ENCODE measurements around the gene HS6ST3. TPM values are rescaled to one million over a fixed set of nuclear protein-coding genes. Genes with fewer than 3 reads are reported as not detected.

The HS6ST3 gene
- total and polyA plus RNA-seq, 2 of the 13 experiments (the other 11 are each of a cell fraction or from before 2014, with no cell fraction given), result not detected

DNA sequence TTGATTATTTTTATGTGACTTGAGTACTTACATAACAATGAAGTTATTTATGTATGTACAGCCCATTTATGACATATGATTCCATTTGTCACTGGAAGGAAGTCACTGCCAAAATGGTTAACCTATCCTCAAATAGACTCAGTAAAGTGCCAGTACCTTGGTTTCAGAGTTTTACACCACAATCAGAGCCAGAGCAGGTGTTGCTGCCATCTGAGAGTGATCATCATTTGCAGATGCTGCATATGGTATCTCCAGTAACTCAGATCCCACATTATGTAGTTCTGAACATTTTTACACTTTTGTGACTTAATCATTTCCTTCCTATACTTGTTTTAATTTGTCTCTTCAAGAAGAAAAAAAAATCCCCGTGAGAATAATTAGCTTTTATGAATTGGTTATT lies 313.3 kb downstream of the HS6ST3 start:
- DNase-seq (ENCODE audit: low spot score), result no peak
- 0% methylated on average over 1 of the region's 1 CpG for WGBS (ENCODE audit: low lambda C conversion rate)
- no peaks in the 10 kb centered on the region for H3K9me3 ChIP-seq (ENCODE audit: low read length)
- H3K9ac ChIP-seq (ENCODE audit: insufficient read depth, low read depth, low read length), result no peak overlapping the region
- intact Hi-C loops (cut with micrococcal nuclease; ENCODE audit: unreplicated experiment) (no loop called here), in situ Hi-C loops (cut with HindIII; ENCODE audit: extremely low pct_ligation_motif_present, low pct_unique_long_range_greater_than_20kb) (no loop called here)
- H4K20me1 ChIP-seq (ENCODE audit: insufficient read depth, low read length), result no peaks in the 10 kb centered on the region
- no peak overlapping the region for H3K4me3 ChIP-seq (replicated peaks in 1 of 3; ENCODE audit: insufficient read depth in 1 of 3, low read depth in 2 of 3, low read length in 3 of 3)
- H3K36me3 ChIP-seq (replicated peaks in 1 of 2; ENCODE audit: control insufficient read depth in 1 of 2, insufficient read depth in 2 of 2, low read length in 2 of 2), result no peaks in the 10 kb centered on the region
- no peaks in the 10 kb centered on the region for H3K79me2 ChIP-seq (ENCODE audit: insufficient read depth, low read length)
- TF ChIP-seq TEAD2 (CRISPR knock-in tag; IDR thresholded peaks at IDR 0.05), result no peak
- TF ChIP-seq HMG20A (CRISPR knock-in tag; IDR thresholded peaks at IDR 0.05; ENCODE audit: borderline replicate concordance), result no peak
- no peak for TF ChIP-seq KLF13 (CRISPR knock-in tag; IDR thresholded peaks at IDR 0.05)
- no peak for TF ChIP-seq HOXA9 (CRISPR knock-in tag; IDR thresholded peaks at IDR 0.05; ENCODE audit: borderline replicate concordance)
- no peak for TF ChIP-seq RXRB (CRISPR knock-in tag; IDR thresholded peaks at IDR 0.05; ENCODE audit: borderline replicate concordance)
- no peak for TF ChIP-seq ZSCAN29 (CRISPR knock-in tag; conservative IDR thresholded peaks at IDR 0.05)
- no peak for TF ChIP-seq HES4 (CRISPR knock-in tag; IDR thresholded peaks at IDR 0.05; ENCODE audit: borderline replicate concordance)
- TF ChIP-seq ZNF883 (CRISPR knock-in tag; IDR thresholded peaks at IDR 0.05; ENCODE audit: not compliant biosample characterization), result no peak
- no peak for TF ChIP-seq PHF20 (CRISPR knock-in tag; IDR thresholded peaks at IDR 0.05)
- no peak for TF ChIP-seq ZFP36 (IDR thresholded peaks at IDR 0.05; ENCODE audit: borderline replicate concordance, low read depth, low read length, partially characterized antibody)
- no peak for TF ChIP-seq TOPORS (CRISPR knock-in tag; IDR thresholded peaks at IDR 0.05)
- TF ChIP-seq IRF2 (CRISPR knock-in tag; IDR thresholded peaks at IDR 0.05), result no peak
- no peak for TF ChIP-seq GFI1 (CRISPR knock-in tag; IDR thresholded peaks at IDR 0.05; ENCODE audit: borderline replicate concordance)
- no peak for TF ChIP-seq FOXA1 (IDR thresholded peaks at IDR 0.05)
- TF ChIP-seq FOXA1 (CRISPR knock-in tag; IDR thresholded peaks at IDR 0.05), result no peak
- TF ChIP-seq DDIT3 (CRISPR knock-in tag; IDR thresholded peaks at IDR 0.05), result no peak
- TF ChIP-seq ZHX1 (CRISPR knock-in tag; IDR thresholded peaks at IDR 0.05; ENCODE audit: low read depth), result no peak
- TF ChIP-seq SIN3A (IDR thresholded peaks at IDR 0.05; ENCODE audit: borderline replicate concordance, low read depth, low read length), result no peak
- TF ChIP-seq RNF219 (CRISPR knock-in tag; IDR thresholded peaks at IDR 0.05), result no peak
- ATAC-seq, result no peak
- H3K27ac ChIP-seq (ENCODE audit: extremely low read length, insufficient read depth, low read length), result no peak overlapping the region
- no peak for FAIRE-seq
- no peaks in the 10 kb centered on the region for H3K27me3 ChIP-seq (ENCODE audit: control insufficient read depth in 1 of 2, insufficient read depth in 2 of 2, low read length in 2 of 2)
- BruUV-seq (replicated peaks), result no TSS peak
- H3K4me2 ChIP-seq (ENCODE audit: low read depth, low read length), result no peak overlapping the region
- CTCF ChIA-PET (ENCODE audit: low intra/inter-chr PET ratio, low total read pairs), result no interaction called here
- POLR2A ChIA-PET, result no interaction called here
- no peak overlapping the region for H2AFZ ChIP-seq (ENCODE audit: low read length)
- no peaks in the 10 kb centered on the region for H3K4me1 ChIP-seq (ENCODE audit: insufficient read depth, low read length)
